Forelimb muscle (tissue), 1 donor: Measurements from ENCODE around the gene KLHL17. TPM values are rescaled to one million over a fixed set of nuclear protein-coding genes. Genes with fewer than 3 reads are reported as not detected.

Experiments used
- polyA plus RNA-seq: library from polyadenylated mRNA; unstranded; fragments of 120-200 nt; gene quantifications from one replicate; pipeline ENCODE4 v1.2.1, GENCODE V29; 2013; ENCODE audit not compliant: insufficient read length

KLHL17 gene
- polyA plus RNA-seq, 1 donor = 6.3 TPM

Other genes starting within 250 kb of the KLHL17 start
- gene SAMD11, start 36.7 kb upstream of the KLHL17 start, polyA plus RNA-seq = 5.6 TPM
- 43.6 TPM for gene NOC2L, start 1.3 kb upstream of the KLHL17 start, polyA plus RNA-seq
- 0.08 TPM for gene PLEKHN1, start 5.9 kb downstream of the KLHL17 start, polyA plus RNA-seq
- 3.3 TPM for gene PERM1, start 21.5 kb downstream of the KLHL17 start, polyA plus RNA-seq
- 19.9 TPM for gene HES4, start 39.5 kb downstream of the KLHL17 start, polyA plus RNA-seq
- gene ISG15, start 52.9 kb downstream of the KLHL17 start, polyA plus RNA-seq = 6.2 TPM
- 37.5 TPM for gene AGRN, start 59.5 kb downstream of the KLHL17 start, polyA plus RNA-seq
- 0.08 TPM for gene RNF223, start 113.7 kb downstream of the KLHL17 start, polyA plus RNA-seq
- 6.4 TPM for gene C1orf159, start 155.5 kb downstream of the KLHL17 start, polyA plus RNA-seq
- gene TTLL10, start 213.3 kb downstream of the KLHL17 start, polyA plus RNA-seq = 0.35 TPM
- gene TNFRSF18, start 246.0 kb downstream of the KLHL17 start, polyA plus RNA-seq = 6.1 TPM